Posterior vena cava (tissue), 2 donors: ENCODE results near the gene CABLES2. TPM values are rescaled to one million over a fixed set of nuclear protein-coding genes. Genes with fewer than 3 reads are reported as not detected.
"Not testable (repeated sequence)": the region's sequence is repeated elsewhere in the genome, so short reads cannot be mapped to it uniquely, and the experiment has no call there.

Source experiments
- DNase-seq: peaks from one replicate; pipeline ENCODE4 v3.0.0-alpha.2; 2020; ENCODE audit warnings: low spot score
- intact Hi-C, 2 donors: fragments of 100-400 bp; cut with DNase I; formaldehyde crosslinking; loops; one replicate each; pipeline versions ENCODE4 v1.14.1 to v1.14.2; 2022 to 2023
- total RNA-seq, 2 donors: library from RNA; stranded (reverse); fragmentation: NEBNext Ultra II Directional; extraction: Animal tissue kit (Norgen Biotek cat#: 25700); gene quantifications; one replicate each; pipeline ENCODE4 v1.2.1, GENCODE V29; 2021
- donor health status: DM: yes; HTN: yes; CAD: no.
- donor health status: DM: yes; HTN: yes; CAD: no.

The CABLES2 gene
- total RNA-seq, 2 donors from 2014 or later: 3.4 to 3.8 TPM

DNA sequence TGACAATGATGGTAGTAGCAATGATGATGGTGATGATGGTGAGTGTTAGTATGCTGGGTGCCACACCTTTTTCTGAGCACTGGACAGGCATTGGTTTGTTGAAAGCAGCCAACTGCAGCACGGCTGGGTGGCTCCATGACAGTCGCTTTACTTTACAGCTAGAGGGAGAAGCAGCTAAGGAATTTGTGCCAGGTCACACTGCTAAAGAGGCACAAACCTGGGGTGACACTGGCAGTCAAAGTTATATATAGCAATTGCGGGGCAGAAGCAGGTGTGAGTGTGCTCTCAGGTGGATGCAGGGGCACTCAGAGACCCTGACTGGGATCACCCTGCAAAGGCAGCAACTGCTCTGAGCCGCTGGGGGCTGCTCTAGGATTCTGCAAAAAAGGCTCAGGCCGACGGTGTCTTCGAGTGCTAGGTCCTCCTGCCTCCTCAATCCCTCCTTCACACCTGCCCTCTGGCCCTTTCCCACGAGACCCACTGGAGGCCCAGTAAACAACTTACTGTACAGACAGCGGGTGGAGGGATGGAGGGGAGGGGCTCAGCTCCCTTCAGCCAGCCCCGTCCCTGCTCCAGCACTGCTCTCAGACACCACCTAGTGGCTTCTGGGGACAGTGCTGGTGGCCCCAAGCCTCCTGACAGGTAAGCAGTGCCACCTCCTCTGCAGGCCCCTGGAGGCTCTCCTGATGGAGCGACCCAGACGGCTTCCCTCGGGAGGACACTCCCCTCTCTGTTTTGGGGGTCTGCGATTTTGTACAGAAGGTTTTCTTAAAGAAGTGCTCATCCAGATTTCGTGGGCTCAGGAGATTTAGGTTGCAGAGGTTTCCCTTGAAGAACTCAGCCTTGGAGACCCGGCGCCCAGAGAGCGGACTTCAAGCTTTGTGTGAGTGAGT lies 24.5 kb downstream of the CABLES2 start:
- no peak for DNase-seq
- intact Hi-C loops: loop anchor here (2.0 to 5.0 kb wide), 3 partner anchors 35 to 80 kb away; partner anchors contain the start of gene ADRM1 (in 2 of the 2)

- intact Hi-C loops: loop anchor here (2.0 to 5.0 kb wide), 3 partner anchors 35 to 80 kb away; partner anchors contain the start of gene ADRM1 (in 2 of the 2)
- no peak for DNase-seq
These were observed 25.2 kb downstream of the CABLES2 start for GRCh38 chr20:62381842-62382241.

- no peak for DNase-seq
- intact Hi-C loops: loop anchor here (5.0 kb wide), 2 partner anchors 34 to 79 kb away; partner anchors contain the start of gene ADRM1 (in 1 of the 2)
These were observed 25.8 kb downstream of the CABLES2 start for GRCh38 chr20:62381202-62381797.

DNA sequence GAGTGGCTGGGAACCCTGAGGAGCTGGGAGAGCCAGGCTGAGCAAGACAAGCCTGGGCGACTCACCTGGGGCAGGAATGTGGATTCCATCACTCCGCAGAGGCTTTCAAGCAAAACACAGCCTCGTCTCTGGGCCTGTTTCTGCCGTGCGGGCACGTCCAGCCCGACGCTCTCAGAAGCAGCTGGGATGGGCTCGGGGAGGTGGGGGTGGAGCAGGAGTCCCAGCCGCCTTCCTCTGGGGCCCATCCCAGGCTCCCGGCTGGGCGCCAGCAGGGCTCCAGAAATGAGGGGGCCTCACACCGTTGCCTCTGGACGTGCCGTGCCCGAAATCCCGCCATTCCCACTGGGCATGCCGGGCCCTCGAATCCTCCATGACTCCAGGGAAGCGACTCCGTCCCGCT lies 28.9 kb downstream of the CABLES2 start:
- intact Hi-C loops: no loop called here
- no peak for DNase-seq

- intact Hi-C loops: no loop called here
- no peak for DNase-seq
These were observed 29.4 kb downstream of the CABLES2 start for GRCh38 chr20:62377615-62378178.

DNA sequence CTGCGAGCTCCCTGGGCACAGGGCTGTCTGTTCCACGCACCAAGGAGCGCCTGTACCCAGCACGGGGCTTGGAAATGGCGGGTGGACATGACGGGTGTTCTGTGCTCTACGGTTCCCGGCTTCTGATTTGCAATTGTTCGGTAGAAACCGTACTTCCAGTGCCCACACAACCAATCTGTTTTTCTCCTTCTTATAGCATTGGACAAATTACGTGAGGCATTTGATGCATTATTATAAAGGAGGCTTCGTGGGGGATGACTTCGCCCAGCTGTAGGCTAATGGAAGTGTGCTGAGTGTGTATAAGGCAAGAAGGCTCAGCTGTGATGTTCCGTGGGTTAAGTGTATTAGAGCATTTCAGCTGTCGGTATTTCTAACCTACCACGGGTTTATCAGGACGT lies 30.0 kb downstream of the CABLES2 start:
- intact Hi-C loops: no loop called here
- DNase-seq: no peak

GRCh38 chr20:62376112-62377063 lies 30.7 kb downstream of the CABLES2 start:
- DNase-seq: no peak
- intact Hi-C loops: no loop called here

DNA sequence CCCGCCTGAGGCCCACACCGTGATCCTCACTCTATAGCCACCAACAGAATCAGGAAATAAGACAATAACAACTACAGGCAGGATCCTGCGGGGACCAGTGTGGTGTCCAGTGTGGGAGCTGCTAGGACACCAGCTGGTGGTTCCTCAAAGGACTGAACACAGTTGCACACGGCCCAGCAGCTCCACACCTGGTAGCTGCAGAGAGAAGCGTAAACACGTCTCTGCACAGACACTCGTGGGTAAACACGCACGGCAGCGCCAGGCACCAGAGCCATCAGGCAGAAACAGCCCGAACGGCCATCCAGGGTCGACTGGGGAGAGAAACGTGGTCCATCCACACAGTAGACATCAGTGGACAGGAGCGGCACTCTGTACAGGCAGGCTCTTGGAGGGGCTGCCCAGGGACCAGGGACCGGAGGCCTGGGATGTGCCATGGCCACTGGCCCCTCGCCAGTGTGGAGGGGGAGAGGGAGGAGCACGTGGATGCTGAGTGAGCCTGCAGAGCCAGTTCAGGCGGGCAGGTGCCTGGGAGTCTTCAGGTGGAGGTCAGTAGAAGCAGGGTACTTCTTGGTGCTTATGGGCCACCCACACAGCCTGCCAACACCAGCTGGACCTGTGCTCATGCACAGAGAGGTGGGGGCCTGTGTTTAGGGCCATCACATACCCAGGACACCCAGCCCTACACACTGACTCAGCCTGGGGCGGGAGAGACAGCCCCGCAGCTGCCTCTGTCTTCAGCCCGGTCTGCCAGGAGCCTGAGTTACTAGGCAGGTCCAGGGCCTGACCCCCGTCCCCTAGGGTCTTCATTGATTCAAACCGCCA lies 32.5 kb downstream of the CABLES2 start:
- intact Hi-C loops: no loop called here
- no peak for DNase-seq

GRCh38 chr20:62373631-62374179 lies 33.4 kb downstream of the CABLES2 start:
- intact Hi-C loops, DNase-seq: not testable (repeated sequence)

- intact Hi-C loops: no loop called here
- DNase-seq: no peak
These were observed 34.8 kb downstream of the CABLES2 start for GRCh38 chr20:62372042-62372993.

- intact Hi-C loops: no loop called here
These were observed 35.5 kb downstream of the CABLES2 start for GRCh38 chr20:62371588-62372041.

DNA sequence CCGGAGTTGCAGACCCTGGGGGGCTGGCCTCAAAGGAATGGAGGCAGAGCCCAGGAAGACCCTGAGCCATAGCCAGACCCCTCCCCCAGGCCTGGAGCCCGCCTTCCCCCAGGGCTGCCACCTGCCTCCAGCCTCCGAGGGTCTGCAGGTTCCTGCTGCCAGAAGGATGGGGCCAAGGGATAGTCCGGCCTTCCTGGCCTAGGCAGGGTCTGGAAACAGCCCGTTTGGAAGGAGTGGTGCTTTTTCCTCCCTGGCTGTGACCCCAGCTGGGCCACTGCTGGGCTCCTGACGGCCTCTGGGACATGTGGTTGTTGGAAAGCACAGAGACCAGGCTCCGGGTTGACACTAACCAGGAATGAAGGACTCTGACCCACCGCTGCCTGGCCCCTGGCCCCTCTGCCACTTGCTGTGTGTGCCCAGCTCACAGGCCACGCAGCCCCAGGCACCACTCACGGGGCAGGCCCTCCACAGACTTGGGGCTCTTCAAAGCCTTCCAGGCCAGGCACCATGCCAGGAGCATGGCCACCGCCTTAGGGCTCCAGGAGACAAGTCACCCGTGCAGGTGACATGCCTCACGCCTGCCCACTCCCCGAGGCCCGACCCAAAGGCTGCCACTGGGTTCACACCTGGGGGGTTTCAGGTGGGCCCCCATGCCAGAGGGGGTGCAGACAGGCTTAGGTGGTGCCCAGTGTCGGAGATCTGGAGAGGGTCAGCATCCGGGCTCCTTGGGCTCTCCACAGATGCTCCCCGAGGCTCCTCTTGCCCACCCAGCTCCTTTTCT lies 36.1 kb downstream of the CABLES2 start:
- no peak for DNase-seq
- intact Hi-C loops: no loop called here

More at GRCh38 chr20:62371588-62372041, 35.5 kb downstream of the CABLES2 start:
- DNase-seq: no peak

DNA sequence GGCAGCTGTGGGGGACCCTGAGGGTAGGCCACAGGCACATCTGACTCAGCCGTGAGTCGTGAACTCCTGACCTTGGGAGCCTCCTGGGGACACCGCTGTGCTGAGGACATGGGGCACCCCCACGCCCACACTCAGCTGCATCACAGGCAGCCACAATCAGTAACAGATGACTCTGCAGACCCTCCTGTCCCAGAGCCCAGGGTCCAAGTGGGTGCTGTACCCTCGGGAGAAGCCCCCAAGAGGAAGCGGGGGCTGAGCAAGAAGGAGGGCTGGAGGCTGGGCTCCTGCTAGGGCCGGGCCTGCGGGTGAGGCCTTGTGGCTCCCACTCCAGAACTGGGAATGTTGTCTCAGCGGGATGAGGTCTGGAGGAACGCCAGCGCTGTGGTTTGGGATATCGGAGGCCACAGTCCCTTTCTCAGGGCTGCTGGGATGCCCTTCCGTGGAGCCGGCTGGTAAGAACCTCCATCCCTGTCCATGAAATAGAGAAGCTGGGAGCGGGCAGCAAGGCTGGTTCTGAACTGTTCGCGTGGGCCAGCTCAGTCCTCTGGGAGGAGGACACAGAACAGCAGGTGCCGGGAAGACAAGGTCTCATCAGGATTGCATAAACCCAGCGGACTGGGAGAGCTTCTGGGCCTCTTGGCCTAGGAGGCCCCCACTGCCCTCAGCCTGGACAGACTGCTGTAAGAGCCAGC lies 36.8 kb downstream of the CABLES2 start:
- intact Hi-C loops: no loop called here

DNA sequence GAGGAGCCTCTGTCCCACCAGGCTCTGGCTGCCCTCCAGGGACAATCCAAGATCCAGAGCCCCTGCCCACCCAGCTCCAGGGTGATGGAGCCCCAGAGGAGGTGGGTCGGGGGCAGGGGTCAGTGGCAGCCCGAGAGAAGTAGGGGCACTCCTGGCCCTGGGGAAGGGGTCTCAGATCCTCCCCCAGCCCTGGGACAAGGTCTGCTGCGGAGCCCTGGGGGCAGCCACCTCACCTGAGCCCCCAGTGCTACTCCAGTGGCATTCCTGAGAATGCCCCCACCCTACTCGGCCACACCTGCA lies 37.3 kb downstream of the CABLES2 start:
- intact Hi-C loops: loop anchor here in 1 of 2 donors (10.0 kb wide), 1 partner anchor 55 kb away; no protein-coding TSS in a partner anchor
- DNase-seq: no peak

More for the DNA sequence above, 36.8 kb downstream of the CABLES2 start:
- DNase-seq: no peak
